Thoracic aorta (tissue), 2 donors: ENCODE results near the gene RIMS4. TPM values are rescaled to one million over a fixed set of nuclear protein-coding genes. Genes with fewer than 3 reads are reported as not detected.
"Not testable (repeated sequence)": the region's sequence is repeated elsewhere in the genome, so short reads cannot be mapped to it uniquely, and the experiment has no call there.

Experiments used
- ATAC-seq: fragments of 150-250 bp; one replicate; pipeline ENCODE4 v1.8.0; 2017; ENCODE audit warnings: low read depth; ENCODE audit not compliant: insufficient number of reproducible peaks, low FRiP score
- DNase-seq: peaks from one replicate; pipeline ENCODE4 v3.0.0-alpha.2; 2020; ENCODE audit warnings: low spot score
- H3K27ac ChIP-seq, 2 donors: fragments of 200-600 bp; sonication (generic); 1 replicate in 1 of 2; 2 replicates in 1 of 2; pipeline ENCODE4 v1.5.1; 2016; ENCODE audit warnings: mild to moderate bottlenecking in 2 of 2, moderate library complexity in 2 of 2
- H3K27me3 ChIP-seq: fragments of 200-600 bp; sonication (generic); replicated peaks from 2 replicates; pipeline ENCODE4 v1.6.0; 2016; ENCODE audit warnings: mild to moderate bottlenecking; ENCODE audit not compliant: insufficient read depth
- H3K36me3 ChIP-seq: fragments of 200-600 bp; sonication (generic); one replicate; pipeline ENCODE4 v1.5.1; 2016
- H3K4me1 ChIP-seq, 2 donors: fragments of 200-600 bp; sonication (generic); 1 replicate in 1 of 2; 2 replicates in 1 of 2; pipeline versions ENCODE4 v1.5.1 to v1.6.0; 2016; ENCODE audit warnings: low read depth in 2 of 2, mild to moderate bottlenecking in 1 of 2; ENCODE audit not compliant: control insufficient read depth in 1 of 2
- H3K4me3 ChIP-seq: fragments of 200-600 bp; sonication (generic); 2 replicates; pipeline ENCODE4 v1.5.1; 2016; ENCODE audit warnings: mild to moderate bottlenecking
- H3K9me3 ChIP-seq: fragments of 200-600 bp; sonication (generic); 2 replicates; pipeline ENCODE4 v1.5.1; 2016
- total RNA-seq, 2 donors: library from RNA; depleted of rRNA; stranded (reverse); fragments of >200 nt; gene quantifications; one replicate each; pipeline versions ENCODE4 v1.1.0 to v1.2.3, GENCODE V29; 2016
- TF ChIP-seq, protein P1 (sequence below): fragments of 200-600 bp; sonication (generic); IDR thresholded peaks from one replicate; pipeline ENCODE4 v1.5.1; 2019; ENCODE audit warnings: antibody characterized with exemption

Gene RIMS4
- total RNA-seq, 2 donors from 2014 or later: 2.4 to 13.5 TPM

DNA sequence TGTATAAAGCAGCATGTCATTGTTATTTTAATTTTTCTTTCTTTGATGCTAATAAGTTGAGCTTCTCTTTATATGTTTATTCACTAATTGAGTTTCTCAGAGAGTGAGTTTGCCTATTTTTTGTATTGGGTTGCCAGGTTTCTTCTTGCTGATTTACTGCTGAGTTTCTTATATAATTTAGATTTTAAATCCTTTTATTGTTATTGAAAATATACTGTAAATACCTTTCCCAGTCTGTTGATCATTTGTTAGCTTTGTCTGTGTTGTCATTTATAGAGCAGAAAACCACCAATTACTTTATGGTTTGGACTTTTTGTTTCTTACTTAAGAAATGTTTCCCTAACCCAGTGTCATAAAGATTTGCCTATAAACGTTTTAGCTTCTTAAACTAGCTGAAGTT, 17.1 kb upstream of the RIMS4 start:
- H3K27me3 ChIP-seq: no peaks in the 10 kb centered on the region
- TF ChIP-seq, protein P1, sequence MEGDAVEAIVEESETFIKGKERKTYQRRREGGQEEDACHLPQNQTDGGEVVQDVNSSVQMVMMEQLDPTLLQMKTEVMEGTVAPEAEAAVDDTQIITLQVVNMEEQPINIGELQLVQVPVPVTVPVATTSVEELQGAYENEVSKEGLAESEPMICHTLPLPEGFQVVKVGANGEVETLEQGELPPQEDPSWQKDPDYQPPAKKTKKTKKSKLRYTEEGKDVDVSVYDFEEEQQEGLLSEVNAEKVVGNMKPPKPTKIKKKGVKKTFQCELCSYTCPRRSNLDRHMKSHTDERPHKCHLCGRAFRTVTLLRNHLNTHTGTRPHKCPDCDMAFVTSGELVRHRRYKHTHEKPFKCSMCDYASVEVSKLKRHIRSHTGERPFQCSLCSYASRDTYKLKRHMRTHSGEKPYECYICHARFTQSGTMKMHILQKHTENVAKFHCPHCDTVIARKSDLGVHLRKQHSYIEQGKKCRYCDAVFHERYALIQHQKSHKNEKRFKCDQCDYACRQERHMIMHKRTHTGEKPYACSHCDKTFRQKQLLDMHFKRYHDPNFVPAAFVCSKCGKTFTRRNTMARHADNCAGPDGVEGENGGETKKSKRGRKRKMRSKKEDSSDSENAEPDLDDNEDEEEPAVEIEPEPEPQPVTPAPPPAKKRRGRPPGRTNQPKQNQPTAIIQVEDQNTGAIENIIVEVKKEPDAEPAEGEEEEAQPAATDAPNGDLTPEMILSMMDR: no peak
- H3K36me3 ChIP-seq: no peaks in the 10 kb centered on the region
- H3K4me1 ChIP-seq: no peaks in the 10 kb centered on the region
- ATAC-seq (no peak), DNase-seq (no peak)
- H3K27ac ChIP-seq: no peak overlapping the region
- H3K9me3 ChIP-seq: no peaks in the 10 kb centered on the region
- H3K4me3 ChIP-seq: no peak overlapping the region

DNA sequence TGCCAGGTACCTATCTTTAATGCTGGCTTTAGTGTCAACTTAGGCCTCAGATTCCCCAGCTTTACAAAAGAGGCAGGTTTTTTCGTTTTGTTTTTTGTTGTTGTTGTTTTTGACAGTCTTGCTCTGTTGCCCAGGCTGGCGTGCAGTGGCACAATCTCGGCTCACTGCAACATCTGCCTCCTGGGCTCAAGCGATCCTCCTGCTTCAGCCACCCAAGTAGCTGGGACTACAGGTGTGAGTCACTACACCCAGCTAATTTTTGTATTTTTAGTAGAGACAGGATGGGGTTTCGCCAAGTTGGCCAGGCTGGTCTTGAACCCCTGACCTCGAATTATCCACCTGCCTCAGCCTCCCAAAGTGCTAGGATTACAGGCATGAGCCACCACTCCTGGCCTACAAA, 11.2 kb upstream of the RIMS4 start:
- H3K36me3 ChIP-seq, DNase-seq, H3K27me3 ChIP-seq, ATAC-seq, H3K9me3 ChIP-seq, H3K27ac ChIP-seq, H3K4me3 ChIP-seq, H3K4me1 ChIP-seq: not testable (repeated sequence)

DNA sequence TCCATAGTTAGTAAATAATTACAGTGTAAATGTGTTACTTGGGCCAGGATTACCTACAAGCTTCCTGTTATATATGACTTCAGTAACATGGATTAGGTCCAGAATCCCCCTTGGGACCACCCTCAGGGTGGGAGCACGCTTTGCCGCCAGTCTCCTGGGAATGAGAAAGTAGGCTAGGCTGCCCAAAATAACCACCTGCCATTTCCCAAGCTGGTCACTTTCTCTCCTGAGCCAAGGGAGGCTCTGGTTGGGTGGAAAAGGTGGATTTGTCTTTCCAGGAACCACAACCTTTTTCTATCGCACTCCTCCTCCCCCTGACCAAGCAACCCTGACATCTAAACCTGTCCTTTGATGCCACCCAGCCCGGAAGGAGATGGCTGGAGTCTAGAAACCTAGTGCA, 9.6 kb upstream of the RIMS4 start:
- Histone ChIP-seq H3K27ac (no peak overlapping the region), H3K9me3 (no peaks in the 10 kb centered on the region), H3K4me1 (no peaks in the 10 kb centered on the region), H3K36me3 (no peaks in the 10 kb centered on the region), H3K27me3 (no peaks in the 10 kb centered on the region), H3K4me3 (no peak overlapping the region)
- TF ChIP-seq, protein P1: no peak
- ATAC-seq (no peak), DNase-seq (no peak)

DNA sequence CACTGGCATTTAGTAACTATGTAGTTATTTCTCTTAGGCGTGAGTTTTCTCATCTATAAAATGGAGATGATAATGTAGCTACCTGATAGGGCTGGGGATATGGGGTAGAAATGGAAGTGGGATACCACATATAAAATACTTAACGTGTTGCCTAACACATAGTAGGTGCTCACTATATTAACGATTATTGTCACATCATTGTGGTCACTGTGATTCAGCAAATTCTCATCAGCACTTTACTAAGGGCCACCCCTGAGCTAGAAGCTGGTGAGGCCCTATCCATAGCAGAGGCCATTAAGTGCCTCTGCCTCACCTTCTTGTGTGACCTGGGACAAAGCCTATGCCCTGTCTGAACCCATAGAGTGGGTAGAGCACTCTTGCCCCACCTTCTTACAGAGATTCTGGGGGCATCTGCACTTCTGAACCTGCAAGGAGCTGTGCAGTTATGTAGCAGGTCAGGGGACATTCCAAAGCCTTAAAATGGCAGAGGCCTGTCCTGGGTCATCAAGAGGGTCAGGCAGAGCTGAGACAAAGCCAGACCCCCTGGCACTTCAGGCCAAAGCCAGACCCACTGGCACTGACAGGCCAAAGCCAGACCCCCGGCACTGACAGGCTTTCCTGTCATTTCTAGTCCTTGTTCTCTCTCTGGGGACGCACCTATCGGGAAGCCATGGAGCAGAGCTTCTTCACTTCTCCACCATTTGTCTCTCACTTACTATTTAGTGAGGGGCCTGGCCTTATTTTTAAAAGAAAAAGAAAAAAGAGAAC, 7.0 kb upstream of the RIMS4 start:
- no peak for ATAC-seq
- H3K4me3 ChIP-seq: no peak overlapping the region
- TF ChIP-seq, protein P1: no peak

DNA sequence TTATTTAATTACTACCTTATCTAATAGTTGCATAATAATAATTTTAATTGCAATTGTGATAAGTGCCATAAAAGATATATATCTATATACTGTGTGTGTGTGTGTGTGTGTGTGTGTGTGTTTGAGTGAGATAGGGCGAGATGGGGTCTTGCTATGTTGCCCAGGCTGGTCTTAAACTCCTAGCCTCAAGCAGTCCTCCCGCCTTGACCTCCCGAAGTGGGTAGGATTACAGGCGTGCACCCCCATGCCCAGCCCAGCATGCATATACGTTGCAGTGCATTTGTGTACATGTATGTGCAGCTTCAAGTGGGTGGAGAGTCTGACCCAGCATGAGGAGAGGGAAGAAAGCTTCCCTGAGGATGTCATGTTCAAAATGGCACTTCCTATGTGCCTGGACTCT, 4.6 kb upstream of the RIMS4 start:
- TF ChIP-seq, protein P1: no peak
- H3K27me3 ChIP-seq: no peaks in the 10 kb centered on the region
- H3K36me3 ChIP-seq: no peaks in the 10 kb centered on the region
- no peak overlapping the region for H3K27ac ChIP-seq
- ATAC-seq: no peak
- H3K4me1 ChIP-seq: peaks cover under 1 to 6% of the 10 kb centered on the region in 2 donors
- H3K4me3 ChIP-seq: no peak overlapping the region
- H3K9me3 ChIP-seq: peaks cover 7% of the 10 kb centered on the region
- DNase-seq: no peak

More for the DNA sequence above, 7.0 kb upstream of the RIMS4 start:
- H3K9me3 ChIP-seq: peaks cover under 1% of the 10 kb centered on the region
- H3K36me3 ChIP-seq: no peaks in the 10 kb centered on the region
- no peak for DNase-seq
- H3K4me1 ChIP-seq: no peaks in the 10 kb centered on the region
- H3K27ac ChIP-seq: no peak overlapping the region
- H3K27me3 ChIP-seq: no peaks in the 10 kb centered on the region
